Caco-2 (cell line): Measurements from ENCODE around the gene CFAP53. TPM values are rescaled to one million over a fixed set of nuclear protein-coding genes. Genes with fewer than 3 reads are reported as not detected.

ENCODE experiments used
- BruUV-seq: library from RNA; stranded (reverse); fragments of 400-500 nt; replicated peaks from 2 replicates; lab custom pipeline; 2021; lab: Mats Ljungman, UMichigan
- CTCF ChIA-PET: fragments of 300-600 bp; sonication (Branson Sonifier 250); formaldehyde crosslinking; loops from one replicate; lab custom pipeline; 2022; ENCODE audit warnings: antibody characterized with exemption; lab: Charles Lee
- POLR2A ChIA-PET: fragments of 300-600 bp; sonication (Branson Sonifier 250); formaldehyde crosslinking; loops from one replicate; lab custom pipeline; 2022; ENCODE audit warnings: antibody characterized with exemption; lab: Charles Lee
- DNase-seq, 2 experiments: peaks; one replicate each; pipeline versions ENCODE4 v3.0.0 to v3.0.0-alpha.2; 2020 to 2022
- H3K27me3 ChIP-seq: replicated peaks from 2 replicates; pipeline ENCODE4 v1.6.0; 2011; ENCODE audit warnings: low read length; ENCODE audit not compliant: control insufficient read depth, insufficient read depth
- H3K36me3 ChIP-seq: 2 replicates; pipeline ENCODE4 v1.5.1; 2011; ENCODE audit warnings: low read length; ENCODE audit not compliant: control insufficient read depth, insufficient read depth
- H3K4me1 ChIP-seq: fragments of 250-450 bp; sonication (Bioruptor Pico); 2 replicates; pipeline ENCODE4 v1.5.1; 2020; ENCODE audit warnings: mild to moderate bottlenecking
- H3K4me3 ChIP-seq: 2 replicates; pipeline ENCODE4 v1.5.1; 2011; ENCODE audit warnings: low read depth, mild to moderate bottlenecking, control low read depth, low read length
- H3K9me3 ChIP-seq: fragments of 250-450 bp; sonication (Bioruptor Pico); 2 replicates; pipeline ENCODE4 v1.5.1; 2020; ENCODE audit warnings: mild to moderate bottlenecking, moderate library complexity
- H3K27ac Mint-ChIP-seq: one replicate; pipeline ENCODE4 v1.8.0; 2022; ENCODE audit warnings: mixed read lengths; ENCODE audit not compliant: unreplicated experiment
- H3K27me3 Mint-ChIP-seq: one replicate; pipeline ENCODE4 v1.8.0; 2022; ENCODE audit warnings: mixed read lengths; ENCODE audit not compliant: insufficient read depth, unreplicated experiment
- H3K36me3 Mint-ChIP-seq: one replicate; pipeline ENCODE4 v1.8.0; 2022; ENCODE audit warnings: mild to moderate bottlenecking, mixed read lengths; ENCODE audit not compliant: insufficient read depth, unreplicated experiment
- H3K4me1 Mint-ChIP-seq: one replicate; pipeline ENCODE4 v1.8.0; 2022; ENCODE audit warnings: low read depth, mixed read lengths; ENCODE audit not compliant: unreplicated experiment
- H3K4me3 Mint-ChIP-seq: one replicate; pipeline ENCODE4 v1.8.0; 2022; ENCODE audit warnings: mild to moderate bottlenecking, moderate library complexity, mixed read lengths; ENCODE audit not compliant: unreplicated experiment
- H3K9me3 Mint-ChIP-seq: one replicate; pipeline ENCODE4 v1.8.0; 2022; ENCODE audit warnings: mixed read lengths; ENCODE audit not compliant: unreplicated experiment
- intact Hi-C: fragments of 100-400 bp; cut with micrococcal nuclease; formaldehyde crosslinking; loops from one replicate; pipeline ENCODE4 v1.10.0; 2022; ENCODE audit not compliant: unreplicated experiment
- total RNA-seq: library from RNA; stranded (reverse); gene quantifications from 2 replicates; pipeline ENCODE4 v1.2.3, GENCODE V29; 2022
- TF ChIP-seq, protein P1 (sequence below), 2 experiments: fragments of 200-600 bp in 1 of 2; IDR thresholded peaks; 1 replicate in 1 of 2; 2 replicates in 1 of 2; pipeline versions ENCODE4 v1.5.1 to v1.8.0; 2011 to 2022; ENCODE audit warnings: antibody characterized with exemption in 1 of 2, control low read depth in 1 of 2, inconsistent platforms in 1 of 2, low read depth in 1 of 2, low read length in 1 of 2, mild to moderate bottlenecking in 1 of 2, moderate library complexity in 1 of 2; ENCODE audit not compliant: insufficient read depth in 1 of 2, severe bottlenecking in 1 of 2, unreplicated experiment in 1 of 2

Gene CFAP53
- total RNA-seq, 1 experiment from 2014 or later, result not detected

DNA sequence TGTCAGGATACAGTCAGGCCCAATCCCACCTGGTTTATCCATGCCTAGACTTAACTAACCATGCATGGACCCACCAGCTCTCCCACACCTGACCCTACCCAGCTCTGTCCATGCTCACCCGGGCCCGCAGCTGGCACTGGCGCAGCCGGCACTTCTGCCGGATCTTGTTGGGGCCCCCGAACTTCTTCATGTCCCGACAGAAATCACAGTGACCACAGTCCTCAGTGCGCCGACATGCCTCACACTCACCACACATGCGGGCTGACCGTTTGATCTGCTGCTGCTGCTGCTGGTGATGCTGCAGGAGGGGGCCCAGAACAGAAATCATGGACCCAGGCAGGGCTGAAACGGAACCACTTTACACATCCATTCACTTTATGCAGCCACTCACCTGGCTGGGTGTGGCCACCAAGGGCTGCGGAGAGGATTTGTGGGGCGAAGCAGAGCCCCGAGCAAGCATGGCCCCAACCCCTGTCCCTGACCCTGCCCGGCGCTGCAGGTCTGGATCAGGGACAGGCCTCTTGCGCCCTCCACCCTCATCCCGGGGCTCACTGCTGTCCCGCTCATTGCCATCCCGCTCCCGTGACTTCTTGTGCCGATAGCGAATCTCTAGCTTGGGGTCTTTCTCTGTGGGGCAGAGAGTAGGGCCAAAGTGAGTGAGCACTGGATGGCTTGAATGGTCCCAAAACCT, 19.5 kb upstream of the CFAP53 start:
- H3K27ac Mint-ChIP-seq, result peak overlapping the region; percentile 71
- no peaks in the 10 kb centered on the region for H3K9me3 Mint-ChIP-seq
- Histone ChIP-seq H3K4me3 (no peak overlapping the region), H3K27me3 (no peaks in the 10 kb centered on the region), H3K4me1 (no peaks in the 10 kb centered on the region), H3K36me3 (no peaks in the 10 kb centered on the region; the same call in 1 of the 2 replicates), H3K9me3 (no peaks in the 10 kb centered on the region)
- peaks cover 21% of the 10 kb centered on the region for H3K36me3 Mint-ChIP-seq
- intact Hi-C loops, result loop anchor here (5.0 kb wide), 1 partner anchor 142 kb away; no protein-coding TSS in a partner anchor
- peak overlapping the region; percentile 87 for H3K4me3 Mint-ChIP-seq
- ChIA-PET POLR2A (no interaction called here), CTCF (no interaction called here)
- BruUV-seq, result no TSS peak
- no peak for DNase-seq
- peaks cover 9% of the 10 kb centered on the region for H3K4me1 Mint-ChIP-seq
- H3K27me3 Mint-ChIP-seq, result no peaks in the 10 kb centered on the region
- TF ChIP-seq, protein P1, sequence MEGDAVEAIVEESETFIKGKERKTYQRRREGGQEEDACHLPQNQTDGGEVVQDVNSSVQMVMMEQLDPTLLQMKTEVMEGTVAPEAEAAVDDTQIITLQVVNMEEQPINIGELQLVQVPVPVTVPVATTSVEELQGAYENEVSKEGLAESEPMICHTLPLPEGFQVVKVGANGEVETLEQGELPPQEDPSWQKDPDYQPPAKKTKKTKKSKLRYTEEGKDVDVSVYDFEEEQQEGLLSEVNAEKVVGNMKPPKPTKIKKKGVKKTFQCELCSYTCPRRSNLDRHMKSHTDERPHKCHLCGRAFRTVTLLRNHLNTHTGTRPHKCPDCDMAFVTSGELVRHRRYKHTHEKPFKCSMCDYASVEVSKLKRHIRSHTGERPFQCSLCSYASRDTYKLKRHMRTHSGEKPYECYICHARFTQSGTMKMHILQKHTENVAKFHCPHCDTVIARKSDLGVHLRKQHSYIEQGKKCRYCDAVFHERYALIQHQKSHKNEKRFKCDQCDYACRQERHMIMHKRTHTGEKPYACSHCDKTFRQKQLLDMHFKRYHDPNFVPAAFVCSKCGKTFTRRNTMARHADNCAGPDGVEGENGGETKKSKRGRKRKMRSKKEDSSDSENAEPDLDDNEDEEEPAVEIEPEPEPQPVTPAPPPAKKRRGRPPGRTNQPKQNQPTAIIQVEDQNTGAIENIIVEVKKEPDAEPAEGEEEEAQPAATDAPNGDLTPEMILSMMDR (IDR thresholded peaks at IDR 0.05; ENCODE audit: insufficient read depth in 1 of 2, low read depth in 1 of 2, low read length in 1 of 2, severe bottlenecking in 1 of 2, unreplicated experiment in 1 of 2), result no peak

DNA sequence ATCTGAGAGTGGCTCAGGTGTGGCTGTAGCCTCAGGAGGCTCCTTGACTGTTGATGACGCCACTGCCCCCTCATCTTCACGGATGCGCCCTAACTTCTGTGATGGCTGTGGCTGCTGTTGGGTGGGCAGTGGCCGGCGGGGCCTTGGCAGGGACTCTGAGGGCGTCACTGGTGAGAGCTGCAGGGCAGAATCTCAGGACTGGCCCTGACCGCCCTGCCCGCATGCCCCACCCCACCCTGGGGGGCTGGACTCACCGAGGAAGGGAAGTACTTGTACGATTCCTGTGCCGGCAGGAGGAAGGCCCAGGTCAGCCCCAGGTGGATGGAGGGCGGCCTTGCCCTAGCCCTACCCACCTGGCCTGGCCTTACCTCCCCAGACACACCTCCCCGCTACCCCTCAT, 18.8 kb upstream of the CFAP53 start:
- Histone ChIP-seq H3K9me3 (no peaks in the 10 kb centered on the region), H3K4me1 (no peaks in the 10 kb centered on the region), H3K27me3 (no peaks in the 10 kb centered on the region), H3K4me3 (no peak overlapping the region), H3K36me3 (no peaks in the 10 kb centered on the region; the same call in none of the 2 replicates)
- BruUV-seq, result no TSS peak
- peak overlapping the region; percentile 71 for H3K27ac Mint-ChIP-seq
- peaks cover 21% of the 10 kb centered on the region for H3K36me3 Mint-ChIP-seq
- intact Hi-C loops, result loop anchor here (5.0 kb wide), 1 partner anchor 142 kb away; no protein-coding TSS in a partner anchor
- TF ChIP-seq, protein P1 (IDR thresholded peaks at IDR 0.05; ENCODE audit: insufficient read depth in 1 of 2, low read depth in 1 of 2, low read length in 1 of 2, severe bottlenecking in 1 of 2, unreplicated experiment in 1 of 2), result no peak
- CTCF ChIA-PET, result no interaction called here
- H3K4me3 Mint-ChIP-seq, result no peak overlapping the region
- DNase-seq, result no peak
- H3K27me3 Mint-ChIP-seq, result no peaks in the 10 kb centered on the region
- H3K4me1 Mint-ChIP-seq, result peaks cover 16% of the 10 kb centered on the region
- H3K9me3 Mint-ChIP-seq, result no peaks in the 10 kb centered on the region
- POLR2A ChIA-PET, result no interaction called here

DNA sequence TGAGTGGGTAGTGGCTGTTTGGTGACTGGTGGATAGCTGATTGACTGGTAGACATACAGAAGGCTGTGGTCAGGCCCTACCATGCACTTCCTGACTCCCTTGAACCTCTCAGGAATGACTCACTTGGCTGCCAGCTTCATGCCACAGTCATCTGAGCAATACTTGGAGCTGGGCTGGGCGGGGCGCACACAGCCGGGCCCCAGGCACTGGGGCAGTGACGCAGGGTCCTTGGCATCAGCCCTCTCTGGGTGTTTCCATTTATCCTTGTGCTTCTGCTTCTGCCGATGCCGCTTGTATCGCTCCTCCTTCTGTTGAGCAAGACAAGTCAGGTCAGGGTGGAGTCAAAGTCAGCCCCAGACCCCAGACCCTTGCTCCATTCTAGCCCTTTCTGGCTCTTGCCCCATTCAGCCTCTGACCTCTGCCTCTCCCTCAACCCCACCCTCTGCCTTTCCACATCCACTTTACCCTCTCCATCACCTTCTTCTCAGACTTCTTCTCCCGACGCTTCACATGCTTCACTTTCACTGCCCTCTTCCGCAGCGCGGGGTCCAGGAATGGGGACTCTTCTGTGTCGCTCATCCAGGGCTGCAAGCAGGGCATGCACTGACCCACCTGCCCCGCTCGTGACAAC, 18.1 kb upstream of the CFAP53 start:
- Histone ChIP-seq H3K9me3 (no peaks in the 10 kb centered on the region), H3K4me3 (no peak overlapping the region), H3K4me1 (no peaks in the 10 kb centered on the region), H3K27me3 (no peaks in the 10 kb centered on the region), H3K36me3 (no peaks in the 10 kb centered on the region; the same call in none of the 2 replicates)
- intact Hi-C loops, result no loop called here
- H3K27ac Mint-ChIP-seq, result no peak overlapping the region
- ChIA-PET POLR2A (no interaction called here), CTCF (no interaction called here)
- no peaks in the 10 kb centered on the region for H3K9me3 Mint-ChIP-seq
- peaks cover 19% of the 10 kb centered on the region for H3K4me1 Mint-ChIP-seq
- H3K4me3 Mint-ChIP-seq, result no peak overlapping the region
- no peaks in the 10 kb centered on the region for H3K27me3 Mint-ChIP-seq
- DNase-seq, result no peak
- peaks cover 21% of the 10 kb centered on the region for H3K36me3 Mint-ChIP-seq
- TF ChIP-seq, protein P1 (IDR thresholded peaks at IDR 0.05; ENCODE audit: insufficient read depth in 1 of 2, low read depth in 1 of 2, low read length in 1 of 2, severe bottlenecking in 1 of 2, unreplicated experiment in 1 of 2), result no peak
- no TSS peak for BruUV-seq
